GM12878 (cell line): ENCODE results near the gene CEP57. TPM values are rescaled to one million over a fixed set of nuclear protein-coding genes. Genes with fewer than 3 reads are reported as not detected.
A peak's percentile ranks its signal among the peaks of the same experiment; 100 is the strongest.

Source experiments
- ATAC-seq: fragments of 200-7000 bp; cut with Tn5 transposase; 3 replicates; pipeline ENCODE4 v1.9.1; 2020; ENCODE audit warnings: mild to moderate bottlenecking, moderate library complexity
- BruUV-seq: library from RNA; stranded (reverse); fragments of 400-500 nt; replicated peaks from 2 replicates; lab custom pipeline; 2021; lab: Mats Ljungman, UMichigan
- CTCF ChIA-PET: fragments of 300-600 bp; sonication (Branson Sonifier 250); formaldehyde crosslinking; extraction: SDS; loops from one replicate; lab custom pipeline; 2021; ENCODE audit warnings: inconsistent platforms; lab: Yijun Ruan, JAX
- POLR2A ChIA-PET: fragments of 350-600 bp; formaldehyde crosslinking; extraction: SDS; loops from one replicate; lab custom pipeline; 2021; ENCODE audit warnings: inconsistent platforms; lab: Charles Lee
- RAD21 ChIA-PET: fragments of 300-600 bp; sonication (Branson Sonifier 250); formaldehyde crosslinking; loops from one replicate; lab custom pipeline; 2023; ENCODE audit warnings: antibody characterized with exemption; ENCODE audit not compliant: unreplicated experiment; lab: Charles Lee
- SMC1A ChIA-PET: fragments of 300-600 bp; sonication (Branson Sonifier 250); formaldehyde crosslinking; loops from one replicate; lab custom pipeline; 2023; ENCODE audit not compliant: unreplicated experiment, uncharacterized antibody; lab: Charles Lee
- DNase-seq: peaks from one replicate; pipeline ENCODE4 v3.0.0-alpha.2; 2011; ENCODE audit warnings: low read depth, low spot score
- FAIRE-seq: peaks from 3 replicates; lab custom pipeline; 2011; peaks lifted over from hg19 to GRCh38; lab: Jason Lieb, UNC
- H2AFZ ChIP-seq: 2 replicates; pipeline ENCODE4 v1.6.0; 2011; ENCODE audit warnings: low read depth, low read length, control low read depth; ENCODE audit not compliant: control insufficient read depth
- H3K27ac ChIP-seq: 2 replicates; pipeline ENCODE4 v1.5.1; 2011; ENCODE audit warnings: control low read depth; ENCODE audit not compliant: control insufficient read depth, insufficient read depth
- H3K27me3 ChIP-seq, 2 experiments: replicated peaks in 1 of 2; 2 replicates each; pipeline versions ENCODE4 v1.6.0 to v1.6.1; 2011; ENCODE audit warnings: low read length in 1 of 2; ENCODE audit not compliant: control insufficient read depth in 2 of 2, insufficient read depth in 2 of 2
- H3K36me3 ChIP-seq, 2 experiments: 2 replicates each; pipeline ENCODE4 v1.5.1; 2011; ENCODE audit warnings: low read length in 1 of 2; ENCODE audit not compliant: control insufficient read depth in 2 of 2, insufficient read depth in 2 of 2
- H3K4me1 ChIP-seq: 2 replicates; pipeline ENCODE4 v1.6.1; 2011; ENCODE audit warnings: mild to moderate bottlenecking, low read length, moderate library complexity, mixed read lengths; ENCODE audit not compliant: control insufficient read depth, insufficient read depth
- H3K4me2 ChIP-seq: 2 replicates; pipeline ENCODE4 v1.6.0; 2011; ENCODE audit warnings: control low read depth; ENCODE audit not compliant: control insufficient read depth, insufficient read depth
- H3K4me3 ChIP-seq: fragments of 200-600 bp; sonication (generic); 2 replicates; pipeline ENCODE4 v1.5.1; 2016
- H3K79me2 ChIP-seq: 2 replicates; pipeline ENCODE4 v1.6.0; 2011; ENCODE audit warnings: low read length; ENCODE audit not compliant: control insufficient read depth, insufficient read depth
- H3K9ac ChIP-seq: 2 replicates; pipeline ENCODE4 v1.8.0; 2011; ENCODE audit warnings: low read length, control low read depth, mixed read lengths; ENCODE audit not compliant: control insufficient read depth, insufficient read depth
- H3K9me3 ChIP-seq: replicated peaks from 3 replicates; pipeline ENCODE4 v1.5.1; 2011; ENCODE audit warnings: mild to moderate bottlenecking, low read length; ENCODE audit not compliant: control insufficient read depth, insufficient read depth
- H4K20me1 ChIP-seq: 2 replicates; pipeline ENCODE4 v1.6.0; 2011; ENCODE audit not compliant: control insufficient read depth, insufficient read depth
- ATF7 ChIP-seq: fragments of 450-650 bp; IDR thresholded peaks from 2 replicates; pipeline ENCODE4 v1.6.1; 2016; ENCODE audit warnings: low read depth, mild to moderate bottlenecking
- CHD4 ChIP-seq: fragments of 200-600 bp; sonication (generic); IDR thresholded peaks from 2 replicates; pipeline ENCODE4 v1.6.1; 2016; ENCODE audit warnings: mild to moderate bottlenecking
- CTCF ChIP-seq, 3 experiments: IDR thresholded peaks in 2 of 3; conservative IDR thresholded peaks in 1 of 3; 2 replicates each; pipeline ENCODE4 v1.5.1; 2011; ENCODE audit warnings: low read depth in 3 of 3, low read length in 3 of 3, mild to moderate bottlenecking in 3 of 3, control low read depth in 2 of 3, moderate library complexity in 2 of 3, inconsistent platforms in 1 of 3, mixed read lengths in 1 of 3; ENCODE audit not compliant: control insufficient read depth in 2 of 3, insufficient read depth in 1 of 3; ENCODE audit errors: extremely low read depth in 1 of 3
- EZH2 ChIP-seq: IDR thresholded peaks from 2 replicates; pipeline ENCODE4 v1.6.1; 2012; ENCODE audit warnings: low read depth, mild to moderate bottlenecking, control low read depth, inconsistent platforms, low read length, borderline replicate concordance; ENCODE audit not compliant: control insufficient read depth
- NFYA ChIP-seq: IDR thresholded peaks from 2 replicates; pipeline ENCODE4 v1.6.1; 2011; ENCODE audit warnings: low read depth, mild to moderate bottlenecking, low read length, improper control_type of control experiment, borderline replicate concordance
- SMC3 ChIP-seq: IDR thresholded peaks from 2 replicates; pipeline ENCODE4 v1.6.1; 2011; ENCODE audit warnings: low read length, improper control_type of control experiment, borderline replicate concordance
- SREBF1 ChIP-seq: IDR thresholded peaks from 2 replicates; pipeline ENCODE4 v1.6.1; 2012; ENCODE audit warnings: mild to moderate bottlenecking, low read length
- STAT3 ChIP-seq: IDR thresholded peaks from 2 replicates; pipeline ENCODE4 v1.6.1; 2011; ENCODE audit warnings: low read depth, low read length, improper control_type of control experiment
- TBL1XR1 ChIP-seq: IDR thresholded peaks from 2 replicates; pipeline ENCODE4 v1.6.1; 2012; ENCODE audit warnings: low read depth, low read length, improper control_type of control experiment
- USF1 ChIP-seq: IDR thresholded peaks from 2 replicates; pipeline ENCODE4 v1.6.1; 2011; ENCODE audit warnings: borderline replicate concordance, low read depth, mild to moderate bottlenecking, moderate library complexity, mixed read lengths, low read length; ENCODE audit not compliant: insufficient read depth; ENCODE audit errors: extremely low read length
- YY1 ChIP-seq: IDR thresholded peaks from 2 replicates; pipeline ENCODE4 v1.6.1; 2011; ENCODE audit warnings: low read depth, mild to moderate bottlenecking, low read length
- ZBED1 ChIP-seq: IDR thresholded peaks from 2 replicates; pipeline ENCODE4 v1.6.1; 2016; ENCODE audit warnings: borderline replicate concordance
- ZNF207 ChIP-seq: fragments of 450-650 bp; IDR thresholded peaks from 2 replicates; pipeline ENCODE4 v1.6.1; 2014; ENCODE audit warnings: antibody characterized with exemption, mild to moderate bottlenecking, borderline replicate concordance
- ZNF274 ChIP-seq: IDR thresholded peaks from one replicate; pipeline ENCODE4 v1.8.0; 2011; ENCODE audit not compliant: insufficient read length, insufficient read depth
- ZNF384 ChIP-seq: IDR thresholded peaks from 2 replicates; pipeline ENCODE4 v1.6.1; 2012; ENCODE audit warnings: low read depth, mild to moderate bottlenecking, low read length, improper control_type of control experiment, borderline replicate concordance
- WGBS: methylation state at CpG from one replicate; pipeline ENCODE4 v1.1.6; 2016; ENCODE audit warnings: low lambda C conversion rate; ENCODE audit not compliant: insufficient replicate concordance, insufficient coverage; ENCODE audit errors: missing lambda C conversion rate; 5-methylcytosine and 5-hydroxymethylcytosine counted together
- in situ Hi-C: fragments of 300-500 bp; cut with MboI; formaldehyde crosslinking; loops from 9 replicates; pipeline ENCODE4 v1.14.3; 2018; ENCODE audit warnings: mixed read lengths
- intact Hi-C: fragments of 100-400 bp; cut with micrococcal nuclease; formaldehyde crosslinking; loops from one replicate; pipeline ENCODE4 v1.14.2; 2022; ENCODE audit not compliant: unreplicated experiment
- polyA plus RNA-seq, 11 experiments: library from polyadenylated mRNA; depleted of rRNA in 4 of 11; unstranded in 6 of 11; stranded (reverse) in 5 of 11; fragments of >200 nt; fragmentation: Nextera tagmentation in 4 of 11; fragmentation: Illumina TruSeq in 1 of 11; extraction: Ambion mirVana in 4 of 11; extraction: Trizol in 1 of 11; gene quantifications; 1 replicate in 1 of 11; 2 replicates in 10 of 11; pipeline versions ENCODE4 v1.2.1 to v1.2.3, GENCODE V29; 2011 to 2016; ENCODE audit warnings: inconsistent platforms in 2 of 11, missing spikeins in 2 of 11, low read depth in 1 of 11
- total RNA-seq, 4 experiments: library from RNA; depleted of rRNA in 3 of 4; stranded (reverse); fragments of >200 nt in 3 of 4; fragmentation: Illumina TruSeq in 1 of 4; extraction: Trizol in 1 of 4; gene quantifications; 2 replicates each; pipeline versions ENCODE4 v1.2.1 to v1.2.3, GENCODE V29; 2013 to 2021
- TF ChIP-seq, protein P1 (sequence below): fragments of 450-650 bp; formaldehyde crosslinking; IDR thresholded peaks from 2 replicates; pipeline ENCODE4 v1.4.0; 2022; ENCODE audit warnings: mild to moderate bottlenecking, moderate library complexity

The CEP57 gene
- total and polyA plus RNA-seq, 10 of the 15 experiments (the other 5 are each of a cell fraction or from before 2014, with no cell fraction given) = 19.4 to 85.4 (median 56.8) TPM

DNA sequence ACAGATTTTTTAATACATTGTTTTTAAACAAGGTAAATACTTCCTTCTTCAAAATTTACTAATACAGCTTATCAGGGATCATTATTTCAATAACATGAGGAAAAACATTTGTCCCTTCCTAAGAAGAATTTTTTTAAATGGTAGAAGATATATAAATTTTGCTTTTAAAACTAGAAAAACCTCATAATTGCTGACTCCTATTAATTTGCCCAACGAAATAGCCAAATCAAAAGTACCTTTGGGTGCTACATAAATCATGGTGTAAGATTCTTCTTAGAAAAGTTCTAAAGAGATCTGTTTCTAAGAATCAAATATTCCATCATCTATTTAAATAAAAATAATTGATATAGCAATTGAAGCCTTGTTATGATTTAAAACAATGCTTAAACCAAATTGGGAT lies 54.9 kb downstream of the CEP57 start (continued):
- TF ChIP-seq, protein P1, sequence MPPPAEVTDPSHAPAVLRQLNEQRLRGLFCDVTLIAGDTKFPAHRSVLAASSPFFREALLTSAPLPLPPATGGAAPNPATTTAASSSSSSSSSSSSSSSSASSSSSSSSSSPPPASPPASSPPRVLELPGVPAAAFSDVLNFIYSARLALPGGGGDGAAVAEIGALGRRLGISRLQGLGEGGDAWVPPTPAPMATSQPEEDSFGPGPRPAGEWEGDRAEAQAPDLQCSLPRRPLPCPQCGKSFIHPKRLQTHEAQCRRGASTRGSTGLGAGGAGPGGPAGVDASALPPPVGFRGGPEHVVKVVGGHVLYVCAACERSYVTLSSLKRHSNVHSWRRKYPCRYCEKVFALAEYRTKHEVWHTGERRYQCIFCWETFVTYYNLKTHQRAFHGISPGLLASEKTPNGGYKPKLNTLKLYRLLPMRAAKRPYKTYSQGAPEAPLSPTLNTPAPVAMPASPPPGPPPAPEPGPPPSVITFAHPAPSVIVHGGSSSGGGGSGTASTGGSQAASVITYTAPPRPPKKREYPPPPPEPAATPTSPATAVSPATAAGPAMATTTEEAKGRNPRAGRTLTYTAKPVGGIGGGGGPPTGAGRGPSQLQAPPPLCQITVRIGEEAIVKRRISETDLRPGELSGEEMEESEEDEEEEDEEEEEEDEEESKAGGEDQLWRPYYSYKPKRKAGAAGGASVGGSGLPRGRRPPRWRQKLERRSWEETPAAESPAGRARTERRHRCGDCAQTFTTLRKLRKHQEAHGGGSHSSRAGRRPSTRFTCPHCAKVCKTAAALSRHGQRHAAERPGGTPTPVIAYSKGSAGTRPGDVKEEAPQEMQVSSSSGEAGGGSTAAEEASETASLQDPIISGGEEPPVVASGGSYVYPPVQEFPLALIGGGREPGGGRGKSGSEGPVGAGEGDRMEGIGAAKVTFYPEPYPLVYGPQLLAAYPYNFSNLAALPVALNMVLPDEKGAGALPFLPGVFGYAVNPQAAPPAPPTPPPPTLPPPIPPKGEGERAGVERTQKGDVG (CRISPR knock-in tag) = no peak
- TF ChIP-seq ZBED1 (no peak), ATF7 (no peak), STAT3 (no peak), NFYA (no peak), TBL1XR1 (no peak)

DNA sequence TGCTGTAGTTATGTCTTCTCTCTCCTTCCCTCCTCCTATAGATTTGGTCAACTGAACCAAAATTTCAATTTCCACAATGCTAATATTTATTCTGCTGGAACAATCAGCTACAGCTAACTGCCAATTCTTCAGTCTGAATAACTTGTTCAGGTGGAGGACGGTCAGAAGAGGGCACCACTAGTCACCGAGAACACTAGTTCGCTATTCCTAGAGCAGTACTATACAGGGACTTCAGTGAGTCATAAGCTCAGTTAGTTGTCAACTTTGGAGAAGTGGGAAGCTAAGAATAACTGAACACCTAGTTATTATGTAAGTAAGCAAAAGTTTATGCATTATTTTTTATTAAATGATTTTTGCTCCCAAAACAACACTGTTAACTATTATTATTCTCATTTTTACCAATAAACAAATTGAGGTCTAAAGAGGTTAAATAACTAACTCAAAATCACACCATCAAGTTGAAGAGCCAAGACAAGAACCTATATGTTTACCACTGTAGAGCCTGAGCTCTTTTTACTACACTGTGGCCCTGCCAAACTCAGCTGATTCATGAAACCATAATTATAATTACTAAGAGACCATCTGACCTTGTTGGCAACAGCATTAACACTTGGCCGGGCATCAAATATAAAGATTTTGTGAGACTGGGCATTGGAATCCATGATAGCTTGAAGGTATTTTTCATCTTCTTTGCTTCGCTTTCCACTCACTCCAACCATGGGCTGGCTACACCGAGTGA lies 59.0 kb downstream of the CEP57 start:
- ChIA-PET SMC1A (interaction anchor here (0.5 to 2.9 kb wide), 29 partner anchors 8 to 697 kb away, joined by 3 to 41 read pairs (median 4); partner anchors contain the start of genes MAML2 and MTMR2), RAD21 (interaction anchor here (0.7 to 3.0 kb wide), 13 partner anchors 11 to 580 kb away, joined by 3 to 25 read pairs (median 4); partner anchors contain the start of genes CCDC82, JRKL and MAML2), POLR2A (no interaction called here), CTCF (interaction anchor here (0.5 to 4.3 kb wide), 25 partner anchors 12 to 595 kb away, joined by 3 to 46 read pairs (median 5); partner anchors contain the start of genes CCDC82, JRKL and MAML2)
- WGBS = over 99% methylated on average over 6 of the region's 6 CpGs
- Histone ChIP-seq H3K9ac (no peak overlapping the region), H3K9me3 (no peaks in the 10 kb centered on the region), H3K27ac (no peak overlapping the region), H3K4me3 (no peak overlapping the region), H2AFZ (no peak overlapping the region), H3K4me2 (no peak overlapping the region), H4K20me1 (no peaks in the 10 kb centered on the region), H3K36me3 (peaks cover 1 to 15% of the 10 kb centered on the region in 2 experiments; a peak in 2 of 4 replicates), H3K79me2 (no peaks in the 10 kb centered on the region), H3K27me3 (no peaks in the 10 kb centered on the region), H3K4me1 (no peaks in the 10 kb centered on the region)
- DNase-seq = no peak
- in situ Hi-C loops = no loop called here
- ATAC-seq = peak; percentile 80
- FAIRE-seq = no peak
- intact Hi-C loops = loop anchor here (1.0 kb wide), 2 partner anchors 544 to 577 kb away; no protein-coding TSS in a partner anchor
- BruUV-seq = no TSS peak
- TF ChIP-seq ZNF207 = no peak
- TF ChIP-seq YY1 = no peak
- TF ChIP-seq CTCF (IDR thresholded peaks at IDR 0.05 in 2 of 3, conservative IDR thresholded peaks at IDR 0.05 in 1 of 3; ENCODE audit: control insufficient read depth in 2 of 3, extremely low read depth in 1 of 3, insufficient read depth in 1 of 3, low read depth in 3 of 3, low read length in 3 of 3) = peak; percentile 24 to 51 (median 44); a peak in 4 of 6 replicates
- peak; percentile 56; the same call in 1 of the 2 replicates for TF ChIP-seq SMC3
- no peak for TF ChIP-seq ZNF384
- no peak for TF ChIP-seq SREBF1
- no peak for TF ChIP-seq EZH2
- no peak for TF ChIP-seq ZNF274
- TF ChIP-seq CHD4 = no peak
- no peak for TF ChIP-seq STAT3
- no peak for TF ChIP-seq USF1
